Tibial artery (tissue), 4 donors: Measurements from ENCODE around the gene TREH.
"Not testable (repeated sequence)": the region's sequence is repeated elsewhere in the genome, so short reads cannot be mapped to it uniquely, and the experiment has no call there.

Experiments used
- DNase-seq, 2 donors: peaks; one replicate each; pipeline ENCODE4 v3.0.0-alpha.2; 2019
- H3K27ac ChIP-seq, 2 donors: fragments of 200-600 bp; sonication (generic) in 1 of 2; 1 replicate in 1 of 2; 2 replicates in 1 of 2; pipeline ENCODE4 v1.5.1; 2018 to 2019; ENCODE audit warnings: mild to moderate bottlenecking in 1 of 2
- H3K27me3 ChIP-seq, 2 donors: fragments of 200-600 bp; sonication (generic) in 1 of 2; one replicate each; pipeline versions ENCODE4 v1.5.1 to v1.6.0; 2016 to 2019
- H3K36me3 ChIP-seq, 3 donors: fragments of 200-600 bp; sonication (generic) in 2 of 3; one replicate each; pipeline ENCODE4 v1.5.1; 2016 to 2019; ENCODE audit warnings: mild to moderate bottlenecking in 2 of 3
- H3K4me1 ChIP-seq, 4 donors: fragments of 200-600 bp; sonication (generic) in 2 of 4; 1 replicate in 3 of 4; 2 replicates in 1 of 4; pipeline ENCODE4 v1.5.1; 2016 to 2019
- H3K4me3 ChIP-seq, 2 donors: fragments of 200-600 bp; sonication (generic) in 1 of 2; 1 replicate in 1 of 2; 2 replicates in 1 of 2; pipeline ENCODE4 v1.5.1; 2018 to 2019; ENCODE audit warnings: mild to moderate bottlenecking in 2 of 2
- H3K9me3 ChIP-seq, 3 donors: fragments of 200-600 bp; sonication (generic) in 1 of 3; one replicate each; pipeline ENCODE4 v1.5.1; 2016 to 2019
- CTCF ChIP-seq, 2 experiments: fragments of 200-600 bp in 1 of 2; fragments of 450-650 bp in 1 of 2; IDR thresholded peaks; one replicate each; pipeline ENCODE4 v1.5.1; 2017 to 2019; ENCODE audit warnings: antibody characterized with exemption in 2 of 2, mild to moderate bottlenecking in 1 of 2, moderate library complexity in 1 of 2
- intact Hi-C: fragments of 100-400 bp; cut with DNase I; formaldehyde crosslinking; loops from one replicate; pipeline ENCODE4 v1.15.0; 2023; ENCODE audit warnings: low total_unique reads

The TREH gene

DNA sequence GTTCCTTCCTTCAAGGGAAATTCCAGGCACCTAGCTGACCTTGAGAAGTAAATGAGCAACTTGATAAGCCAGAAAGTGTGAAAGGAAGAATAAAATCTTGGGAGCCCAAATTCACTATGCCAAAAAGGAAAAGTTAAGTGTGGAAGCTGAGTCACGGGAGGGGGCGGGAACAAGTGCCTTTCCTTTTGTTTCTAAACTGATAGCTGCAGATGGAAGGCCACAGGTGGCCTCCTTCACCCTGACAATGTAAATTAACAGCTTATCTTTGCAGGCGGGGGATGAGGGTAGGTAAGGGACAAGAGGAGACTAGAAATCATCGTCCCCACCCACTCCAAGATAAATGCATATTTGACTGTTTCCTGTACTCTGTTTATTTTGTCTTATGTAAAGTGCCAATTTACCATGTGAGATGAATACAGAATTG, 36.4 kb upstream of the TREH start:
- no peaks in the 10 kb centered on the region for H3K9me3 ChIP-seq
- H3K36me3 ChIP-seq, result no peaks in the 10 kb centered on the region
- no peak for TF ChIP-seq CTCF (IDR thresholded peaks at IDR 0.05)
- DNase-seq, result no peak
- intact Hi-C loops, result no loop called here
- no peaks in the 10 kb centered on the region for H3K27me3 ChIP-seq
- peak overlapping the region in 1 of 2 donors; percentile 30 for H3K27ac ChIP-seq
- no peak overlapping the region for H3K4me3 ChIP-seq
- no peaks in the 10 kb centered on the region for H3K4me1 ChIP-seq

DNA sequence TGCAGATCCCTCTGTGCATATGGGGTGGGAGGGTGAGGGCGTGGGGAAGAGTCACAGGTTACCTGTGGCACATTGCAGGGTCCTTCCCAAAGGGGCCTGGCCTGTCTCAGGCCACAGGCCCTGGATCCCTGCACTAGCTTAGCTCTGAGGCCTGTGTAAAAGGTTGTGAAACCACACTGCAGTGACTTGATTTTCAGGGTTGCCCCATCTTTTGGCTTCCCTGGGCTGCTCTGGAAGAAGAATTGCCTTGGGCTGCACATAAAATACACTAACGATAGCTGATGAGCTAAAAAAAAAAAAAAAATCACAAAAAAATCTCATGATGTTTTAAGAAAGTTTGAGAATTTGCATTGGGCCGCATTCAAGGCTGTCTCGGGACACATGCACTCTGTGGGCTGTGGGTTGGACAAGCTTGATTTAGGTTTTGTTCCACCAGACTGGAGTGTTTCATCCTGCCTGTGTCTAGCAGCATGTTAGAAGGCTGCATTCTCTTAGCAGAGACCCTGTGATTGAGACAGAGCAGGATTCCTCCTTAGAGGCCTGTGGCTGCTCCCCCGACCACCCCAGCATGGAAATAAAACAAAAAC, 35.9 kb upstream of the TREH start:
- Histone ChIP-seq H3K4me3 (no peak overlapping the region), H3K27me3 (no peaks in the 10 kb centered on the region), H3K4me1 (no peaks in the 10 kb centered on the region), H3K27ac (peak overlapping the region in 1 of 2 donors; percentile 30), H3K36me3 (no peaks in the 10 kb centered on the region), H3K9me3 (no peaks in the 10 kb centered on the region)
- no peak for TF ChIP-seq CTCF (IDR thresholded peaks at IDR 0.05)
- intact Hi-C loops, result no loop called here
- peak in 1 of 2 donors; percentile 28 for DNase-seq

- DNase-seq, result no peak
- intact Hi-C loops, result no loop called here
- H3K27me3 ChIP-seq, result no peaks in the 10 kb centered on the region
- TF ChIP-seq CTCF (IDR thresholded peaks at IDR 0.05), result no peak
- no peak overlapping the region for H3K27ac ChIP-seq
- no peaks in the 10 kb centered on the region for H3K36me3 ChIP-seq
- no peaks in the 10 kb centered on the region for H3K9me3 ChIP-seq
- no peak overlapping the region for H3K4me3 ChIP-seq
- H3K4me1 ChIP-seq, result no peaks in the 10 kb centered on the region
Observed at GRCh38 chr11:118714816-118715215, 35.4 kb upstream of the TREH start.

GRCh38 chr11:118714416-118714815, 35.0 kb upstream of the TREH start:
- intact Hi-C loops, H3K27ac ChIP-seq, H3K9me3 ChIP-seq, H3K4me1 ChIP-seq, DNase-seq, H3K27me3 ChIP-seq, H3K36me3 ChIP-seq, H3K4me3 ChIP-seq: not testable (repeated sequence)

GRCh38 chr11:118708296-118708695, 28.8 kb upstream of the TREH start:
- no peak for TF ChIP-seq CTCF (IDR thresholded peaks at IDR 0.05)
- H3K9me3 ChIP-seq, result no peaks in the 10 kb centered on the region
- H3K27ac ChIP-seq, result no peak overlapping the region
- intact Hi-C loops, result no loop called here
- H3K27me3 ChIP-seq, result no peaks in the 10 kb centered on the region
- H3K36me3 ChIP-seq, result no peaks in the 10 kb centered on the region
- H3K4me3 ChIP-seq, result no peak overlapping the region
- no peak for DNase-seq
- H3K4me1 ChIP-seq, result no peaks in the 10 kb centered on the region

GRCh38 chr11:118706546-118706825, 27.0 kb upstream of the TREH start:
- H3K4me3 ChIP-seq, result no peak overlapping the region
- intact Hi-C loops, result no loop called here
- no peak overlapping the region for H3K27ac ChIP-seq
- no peaks in the 10 kb centered on the region for H3K4me1 ChIP-seq
- H3K9me3 ChIP-seq, result no peaks in the 10 kb centered on the region
- no peak for TF ChIP-seq CTCF (IDR thresholded peaks at IDR 0.05)
- no peaks in the 10 kb centered on the region for H3K27me3 ChIP-seq
- H3K36me3 ChIP-seq, result no peaks in the 10 kb centered on the region
- no peak for DNase-seq
